OCI-LY1 (cell line): Measurements from ENCODE around the gene EML2.

Experiments
- H2AFZ ChIP-seq: fragments of 200-600 bp; sonication (generic), shearing (Covaris generic); 2 replicates; pipeline ENCODE4 v1.6.0; 2014; ENCODE audit warnings: antibody characterized with exemption, mild to moderate bottlenecking, low read length
- H3F3A ChIP-seq: fragments of 200-600 bp; sonication (generic), shearing (Covaris generic); 2 replicates; pipeline ENCODE4 v1.6.0; 2014; ENCODE audit warnings: mild to moderate bottlenecking, antibody characterized with exemption, low read length, moderate library complexity; ENCODE audit not compliant: insufficient read depth
- H3K27ac ChIP-seq: fragments of 200-600 bp; sonication (generic); 2 replicates; pipeline ENCODE4 v1.5.1; 2014; ENCODE audit warnings: low read length, mixed run types, mild to moderate bottlenecking, low read depth; ENCODE audit not compliant: poor library complexity, severe bottlenecking
- H3K27me3 ChIP-seq: fragments of 200-600 bp; sonication (generic); 2 replicates; pipeline ENCODE4 v1.6.0; 2014; ENCODE audit warnings: antibody characterized with exemption, mild to moderate bottlenecking, low read length, moderate library complexity; ENCODE audit not compliant: insufficient read depth
- H3K36me3 ChIP-seq: fragments of 200-600 bp; sonication (generic); 2 replicates; pipeline ENCODE4 v1.6.1; 2014; ENCODE audit warnings: mild to moderate bottlenecking, antibody characterized with exemption, low read length, moderate library complexity, mixed read lengths; ENCODE audit not compliant: insufficient read depth
- H3K4me1 ChIP-seq: fragments of 200-600 bp; sonication (generic); 2 replicates; pipeline ENCODE4 v1.5.1; 2014; ENCODE audit warnings: mild to moderate bottlenecking, low read length, moderate library complexity; ENCODE audit not compliant: insufficient read depth, severe bottlenecking
- H3K4me2 ChIP-seq: fragments of 200-600 bp; sonication (generic), shearing (Covaris generic); 2 replicates; pipeline ENCODE4 v1.6.1; 2014; ENCODE audit warnings: low read length
- H3K4me3 ChIP-seq: fragments of 200-600 bp; sonication (generic); 2 replicates; pipeline ENCODE4 v1.5.1; 2014; ENCODE audit warnings: low read length, low read depth, mild to moderate bottlenecking, mixed read lengths; ENCODE audit not compliant: poor library complexity, severe bottlenecking
- H3K79me2 ChIP-seq: fragments of 200-600 bp; shearing (Covaris generic); 2 replicates; pipeline ENCODE4 v1.6.1; 2016; ENCODE audit warnings: mixed run types, low read length, mixed read lengths; ENCODE audit not compliant: insufficient read depth
- H3K9ac ChIP-seq: fragments of 200-600 bp; sonication (generic), shearing (Covaris generic); 2 replicates; pipeline ENCODE4 v1.6.1; 2014; ENCODE audit warnings: mild to moderate bottlenecking, low read length, mixed read lengths
- H3K9me2 ChIP-seq: fragments of 200-600 bp; sonication (generic), shearing (Covaris generic); 2 replicates; pipeline ENCODE4 v1.6.1; 2014; ENCODE audit warnings: low read depth, mild to moderate bottlenecking, low read length, mixed read lengths
- H3K9me3 ChIP-seq: fragments of 200-600 bp; shearing (Covaris generic); 2 replicates; pipeline ENCODE4 v1.6.1; 2014; ENCODE audit warnings: low read length, mixed read lengths
- H4K20me1 ChIP-seq: fragments of 200-600 bp; sonication (generic), shearing (Covaris generic); 2 replicates; pipeline ENCODE4 v1.6.0; 2016; ENCODE audit warnings: mild to moderate bottlenecking, low read length; ENCODE audit not compliant: insufficient read depth
- EZH2 ChIP-seq: fragments of 200-600 bp; sonication (generic), shearing (Covaris generic); IDR thresholded peaks from 2 replicates; pipeline ENCODE4 v1.8.0; 2017; ENCODE audit warnings: borderline replicate concordance, mixed run types, mild to moderate bottlenecking, antibody characterized with exemption, low read length, moderate library complexity, mixed read lengths
- TF ChIP-seq, protein P1 (sequence below): fragments of 200-600 bp; sonication (generic), shearing (Covaris generic); IDR thresholded peaks from 2 replicates; pipeline ENCODE4 v1.5.1; 2017; ENCODE audit warnings: mild to moderate bottlenecking, antibody characterized with exemption, low read length, moderate library complexity, mixed read lengths

EML2 gene

DNA sequence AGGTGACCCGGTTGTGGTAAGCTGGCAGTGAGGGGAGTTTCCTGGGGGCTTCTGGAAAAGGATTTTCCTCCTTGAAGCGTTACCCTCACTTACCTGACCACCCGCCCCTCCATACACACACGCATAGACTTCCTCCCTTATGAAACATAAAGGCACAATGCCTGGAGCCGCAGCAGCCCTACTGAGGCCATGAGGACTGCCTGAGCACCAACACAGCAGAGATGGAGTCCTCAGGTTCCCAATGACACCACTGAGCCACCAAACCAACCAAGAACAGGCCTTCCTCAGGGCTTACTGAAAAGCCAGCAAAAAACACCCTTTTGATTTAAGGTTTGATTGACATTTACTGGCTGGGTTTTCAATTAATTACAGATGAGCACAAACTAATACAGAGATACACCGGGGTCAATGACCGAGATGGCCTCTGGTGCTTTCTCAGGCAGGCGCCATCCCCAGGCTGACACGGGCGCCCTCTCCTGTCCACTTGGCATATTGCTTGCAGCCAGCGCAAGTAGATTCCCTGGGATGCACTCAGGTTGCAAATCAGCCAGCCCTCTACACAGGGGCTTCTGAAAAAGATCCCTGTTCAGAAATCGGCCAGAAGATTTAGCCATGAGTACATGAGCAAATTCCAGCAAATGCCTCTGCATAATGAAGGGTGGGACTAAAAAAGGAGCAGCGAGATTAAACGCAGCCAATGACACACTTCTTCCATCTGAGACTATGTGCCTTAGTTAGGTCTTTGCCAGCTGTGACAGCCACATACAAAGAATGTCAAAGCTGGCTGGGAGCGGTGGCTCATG, 69.4 kb downstream of the EML2 start:
- Histone ChIP-seq H3K4me1 (peaks cover 12% of the 10 kb centered on the region), H3F3A (no peaks in the 10 kb centered on the region; the same call in 1 of the 2 replicates), H3K4me3 (no peak overlapping the region), H3K36me3 (no peaks in the 10 kb centered on the region; the same call in 1 of the 2 replicates), H3K79me2 (0 out of 2 replicates have a peak, but pooled peaks cover 3% of the 10 kb centered on the region), H3K9me3 (no peaks in the 10 kb centered on the region), H3K4me2 (no peak overlapping the region), H3K9me2 (no peaks in the 10 kb centered on the region), H3K27ac (no peak overlapping the region), H2AFZ (no peak overlapping the region), H3K27me3 (no peaks in the 10 kb centered on the region), H3K9ac (no peak overlapping the region), H4K20me1 (no peaks in the 10 kb centered on the region)
- TF ChIP-seq, protein P1, sequence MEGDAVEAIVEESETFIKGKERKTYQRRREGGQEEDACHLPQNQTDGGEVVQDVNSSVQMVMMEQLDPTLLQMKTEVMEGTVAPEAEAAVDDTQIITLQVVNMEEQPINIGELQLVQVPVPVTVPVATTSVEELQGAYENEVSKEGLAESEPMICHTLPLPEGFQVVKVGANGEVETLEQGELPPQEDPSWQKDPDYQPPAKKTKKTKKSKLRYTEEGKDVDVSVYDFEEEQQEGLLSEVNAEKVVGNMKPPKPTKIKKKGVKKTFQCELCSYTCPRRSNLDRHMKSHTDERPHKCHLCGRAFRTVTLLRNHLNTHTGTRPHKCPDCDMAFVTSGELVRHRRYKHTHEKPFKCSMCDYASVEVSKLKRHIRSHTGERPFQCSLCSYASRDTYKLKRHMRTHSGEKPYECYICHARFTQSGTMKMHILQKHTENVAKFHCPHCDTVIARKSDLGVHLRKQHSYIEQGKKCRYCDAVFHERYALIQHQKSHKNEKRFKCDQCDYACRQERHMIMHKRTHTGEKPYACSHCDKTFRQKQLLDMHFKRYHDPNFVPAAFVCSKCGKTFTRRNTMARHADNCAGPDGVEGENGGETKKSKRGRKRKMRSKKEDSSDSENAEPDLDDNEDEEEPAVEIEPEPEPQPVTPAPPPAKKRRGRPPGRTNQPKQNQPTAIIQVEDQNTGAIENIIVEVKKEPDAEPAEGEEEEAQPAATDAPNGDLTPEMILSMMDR = peak; percentile 96
- no peak for TF ChIP-seq EZH2

GRCh38 chr19:45568732-45569131, 70.5 kb downstream of the EML2 start:
- Histone ChIP-seq H3K9me3 (no peaks in the 10 kb centered on the region), H3K9me2 (no peaks in the 10 kb centered on the region), H3F3A (no peaks in the 10 kb centered on the region; the same call in 1 of the 2 replicates), H3K79me2 (no peaks in the 10 kb centered on the region), H4K20me1 (no peaks in the 10 kb centered on the region), H3K4me1 (peaks cover 22% of the 10 kb centered on the region), H3K9ac (no peak overlapping the region), H3K4me2 (no peak overlapping the region), H3K27ac (no peak overlapping the region), H2AFZ (no peak overlapping the region), H3K36me3 (no peaks in the 10 kb centered on the region; the same call in 1 of the 2 replicates), H3K27me3 (no peaks in the 10 kb centered on the region), H3K4me3 (no peak overlapping the region)
- TF ChIP-seq EZH2 = no peak
- TF ChIP-seq, protein P1 = no peak

- no peaks in the 10 kb centered on the region for H4K20me1 ChIP-seq
Measured at GRCh38 chr19:45567609-45568008, 71.6 kb downstream of the EML2 start.

More at GRCh38 chr19:45567609-45568008, 71.6 kb downstream of the EML2 start:
- Histone ChIP-seq H3K4me3 (no peak overlapping the region), H3K36me3 (no peaks in the 10 kb centered on the region), H3K9me2 (no peaks in the 10 kb centered on the region), H3K4me1 (peaks cover 33% of the 10 kb centered on the region), H3K4me2 (no peak overlapping the region), H3K9me3 (no peaks in the 10 kb centered on the region), H3F3A (no peaks in the 10 kb centered on the region; the same call in 1 of the 2 replicates), H2AFZ (no peak overlapping the region), H3K9ac (no peak overlapping the region), H3K79me2 (no peaks in the 10 kb centered on the region), H3K27ac (no peak overlapping the region), H3K27me3 (no peaks in the 10 kb centered on the region)
- TF ChIP-seq EZH2 = no peak
- TF ChIP-seq, protein P1 = no peak
